ENCODE measurements around the gene EPHB2. TPM values are rescaled to one million over a fixed set of nuclear protein-coding genes. Genes with fewer than 3 reads are reported as not detected.
A peak's percentile ranks its signal among the peaks of the same experiment; 100 is the strongest.
"Not testable (repeated sequence)": the region's sequence is repeated elsewhere in the genome, so short reads cannot be mapped to it uniquely, and the experiment has no call there.

Gene EPHB2
- total RNA-seq, 1 experiment from 2014 or later, result 0.45 TPM

- H3K9me3 ChIP-seq (ENCODE audit: low read length), result peaks cover 5% of the 10 kb centered on the region; the same call in 1 of the 2 replicates
- no peaks in the 10 kb centered on the region; the same call in 1 of the 2 replicates for H3K27me3 ChIP-seq (ENCODE audit: low read length)
- no peak overlapping the region for H3K27ac ChIP-seq (ENCODE audit: low read length)
- H3K4me3 ChIP-seq (ENCODE audit: low read length), result no peak overlapping the region
- no peak overlapping the region for H2AFZ ChIP-seq (ENCODE audit: low read length)
- no peaks in the 10 kb centered on the region for H3K79me2 ChIP-seq (ENCODE audit: low read length)
- H3K9me2 ChIP-seq (replicated peaks; ENCODE audit: insufficient read depth, low read length), result no peaks in the 10 kb centered on the region
- H3K4me2 ChIP-seq (ENCODE audit: low read depth, low read length, poor library complexity, severe bottlenecking), result no peak overlapping the region
- no peak overlapping the region for H3K9ac ChIP-seq (ENCODE audit: low read length)
- H4K20me1 ChIP-seq (ENCODE audit: insufficient read depth, low read depth, low read length), result no peaks in the 10 kb centered on the region
- DNase-seq, result no peak
- H3K36me3 ChIP-seq (ENCODE audit: insufficient read depth, low read length), result no peaks in the 10 kb centered on the region
- H3K4me1 ChIP-seq (ENCODE audit: low read length), result no peaks in the 10 kb centered on the region
Measured at GRCh38 chr1:22944346-22945055, 233.9 kb downstream of the EPHB2 start.

- not testable (repeated sequence) for H4K20me1 ChIP-seq (ENCODE audit: insufficient read depth, low read depth, low read length); H3K27me3 ChIP-seq (ENCODE audit: low read length); H3K9me2 ChIP-seq (replicated peaks; ENCODE audit: insufficient read depth, low read length); H3K4me1 ChIP-seq (ENCODE audit: low read length); DNase-seq; H2AFZ ChIP-seq (ENCODE audit: low read length); H3K9me3 ChIP-seq (ENCODE audit: low read length); H3K4me3 ChIP-seq (ENCODE audit: low read length); H3K79me2 ChIP-seq (ENCODE audit: low read length); H3K27ac ChIP-seq (ENCODE audit: low read length); H3K9ac ChIP-seq (ENCODE audit: low read length); H3K4me2 ChIP-seq (ENCODE audit: low read depth, low read length, poor library complexity, severe bottlenecking); H3K36me3 ChIP-seq (ENCODE audit: insufficient read depth, low read length)
Measured at GRCh38 chr1:22945171-22945570, 234.5 kb downstream of the EPHB2 start.

DNA sequence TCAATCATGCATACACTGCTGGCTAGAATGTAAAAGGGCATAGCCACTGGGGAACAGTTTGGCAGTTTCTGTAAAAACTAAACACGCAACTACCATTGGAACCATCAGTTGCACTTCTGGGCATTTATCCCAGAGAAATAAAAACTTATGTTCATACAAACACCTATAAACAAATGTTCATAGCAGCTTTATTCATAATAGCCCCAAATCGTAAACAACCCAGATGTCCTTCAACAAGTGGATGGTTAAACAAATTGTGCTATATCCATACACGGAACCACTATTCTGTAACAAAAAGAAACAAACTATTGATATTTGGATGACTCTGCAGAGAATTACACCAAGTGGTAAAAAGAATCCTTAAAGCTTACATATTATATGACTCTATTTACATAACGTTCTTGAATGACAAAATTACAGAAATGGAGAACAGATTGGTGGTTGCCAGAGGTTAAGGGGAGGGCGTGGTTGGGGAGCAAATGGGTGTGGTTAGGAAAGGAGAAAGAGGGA is 239.2 kb downstream of the EPHB2 start:
- no peak for DNase-seq
- Histone ChIP-seq H3K4me1 (ENCODE audit: low read length) (no peaks in the 10 kb centered on the region), H3K9me2 (replicated peaks; ENCODE audit: insufficient read depth, low read length) (no peaks in the 10 kb centered on the region), H3K9ac (ENCODE audit: low read length) (no peak overlapping the region), H3K36me3 (ENCODE audit: insufficient read depth, low read length) (no peaks in the 10 kb centered on the region), H2AFZ (ENCODE audit: low read length) (no peak overlapping the region), H3K9me3 (ENCODE audit: low read length) (no peaks in the 10 kb centered on the region), H3K4me2 (ENCODE audit: low read depth, low read length, poor library complexity, severe bottlenecking) (no peak overlapping the region), H3K27me3 (ENCODE audit: low read length) (no peaks in the 10 kb centered on the region), H3K4me3 (ENCODE audit: low read length) (no peak overlapping the region), H4K20me1 (ENCODE audit: insufficient read depth, low read depth, low read length) (no peaks in the 10 kb centered on the region), H3K27ac (ENCODE audit: low read length) (no peak overlapping the region), H3K79me2 (ENCODE audit: low read length) (no peaks in the 10 kb centered on the region)

DNA sequence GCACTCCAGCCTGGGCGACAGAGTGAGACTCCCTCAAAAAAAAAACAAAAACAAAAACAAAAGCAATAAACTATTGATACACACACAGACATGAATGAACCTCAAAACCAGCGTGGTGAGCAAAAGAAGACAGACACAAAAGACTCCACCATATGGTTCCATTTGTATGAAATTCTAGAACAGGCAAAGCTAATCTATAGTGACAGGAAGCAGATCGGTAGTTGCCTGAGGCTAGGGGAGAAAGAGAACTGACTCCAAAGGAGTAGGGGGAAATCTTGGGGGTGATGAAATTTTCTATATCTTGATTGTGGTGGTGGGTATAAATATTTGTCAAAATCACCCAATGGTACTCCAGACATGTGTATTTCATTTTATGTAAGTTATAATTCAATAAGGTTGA is 241.2 kb downstream of the EPHB2 start:
- no peak overlapping the region for H3K4me2 ChIP-seq (ENCODE audit: low read depth, low read length, poor library complexity, severe bottlenecking)
- no peaks in the 10 kb centered on the region for H4K20me1 ChIP-seq (ENCODE audit: insufficient read depth, low read depth, low read length)
- no peaks in the 10 kb centered on the region for H3K79me2 ChIP-seq (ENCODE audit: low read length)
- H3K4me3 ChIP-seq (ENCODE audit: low read length), result no peak overlapping the region
- no peaks in the 10 kb centered on the region for H3K4me1 ChIP-seq (ENCODE audit: low read length)
- no peaks in the 10 kb centered on the region for H3K9me2 ChIP-seq (replicated peaks; ENCODE audit: insufficient read depth, low read length)
- H3K27me3 ChIP-seq (ENCODE audit: low read length), result no peaks in the 10 kb centered on the region
- no peak overlapping the region for H3K9ac ChIP-seq (ENCODE audit: low read length)
- H3K27ac ChIP-seq (ENCODE audit: low read length), result no peak overlapping the region
- H3K9me3 ChIP-seq (ENCODE audit: low read length), result no peaks in the 10 kb centered on the region
- no peak for DNase-seq
- no peak overlapping the region for H2AFZ ChIP-seq (ENCODE audit: low read length)
- H3K36me3 ChIP-seq (ENCODE audit: insufficient read depth, low read length), result no peaks in the 10 kb centered on the region

DNA sequence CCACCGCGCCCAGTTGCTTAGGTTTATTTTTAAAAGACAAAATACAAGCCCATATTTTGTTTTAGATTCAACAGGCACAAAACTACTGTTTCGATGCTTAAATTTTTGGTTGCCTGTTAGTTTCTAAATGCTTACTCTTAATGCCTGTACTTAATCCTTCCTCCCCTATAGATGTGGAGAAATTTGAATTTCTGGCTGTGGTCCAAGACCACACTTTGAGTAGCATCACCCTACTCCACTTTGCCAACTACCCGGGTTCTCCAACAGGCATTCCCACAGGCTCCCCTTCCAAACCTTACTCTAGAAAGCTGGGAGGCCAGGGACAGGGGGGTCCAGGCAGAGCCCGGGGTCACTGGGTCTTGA is 242.0 kb downstream of the EPHB2 start:
- H3K9me3 ChIP-seq (ENCODE audit: low read length), result no peaks in the 10 kb centered on the region
- no peak overlapping the region for H3K27ac ChIP-seq (ENCODE audit: low read length)
- H3K4me3 ChIP-seq (ENCODE audit: low read length), result no peak overlapping the region
- no peaks in the 10 kb centered on the region for H4K20me1 ChIP-seq (ENCODE audit: insufficient read depth, low read depth, low read length)
- no peak overlapping the region for H2AFZ ChIP-seq (ENCODE audit: low read length)
- no peaks in the 10 kb centered on the region for H3K36me3 ChIP-seq (ENCODE audit: insufficient read depth, low read length)
- H3K4me2 ChIP-seq (ENCODE audit: low read depth, low read length, poor library complexity, severe bottlenecking), result no peak overlapping the region
- no peaks in the 10 kb centered on the region for H3K27me3 ChIP-seq (ENCODE audit: low read length)
- no peaks in the 10 kb centered on the region for H3K9me2 ChIP-seq (replicated peaks; ENCODE audit: insufficient read depth, low read length)
- no peaks in the 10 kb centered on the region for H3K79me2 ChIP-seq (ENCODE audit: low read length)
- peak; percentile 46 for DNase-seq
- H3K4me1 ChIP-seq (ENCODE audit: low read length), result no peaks in the 10 kb centered on the region
- H3K9ac ChIP-seq (ENCODE audit: low read length), result no peak overlapping the region

DNA sequence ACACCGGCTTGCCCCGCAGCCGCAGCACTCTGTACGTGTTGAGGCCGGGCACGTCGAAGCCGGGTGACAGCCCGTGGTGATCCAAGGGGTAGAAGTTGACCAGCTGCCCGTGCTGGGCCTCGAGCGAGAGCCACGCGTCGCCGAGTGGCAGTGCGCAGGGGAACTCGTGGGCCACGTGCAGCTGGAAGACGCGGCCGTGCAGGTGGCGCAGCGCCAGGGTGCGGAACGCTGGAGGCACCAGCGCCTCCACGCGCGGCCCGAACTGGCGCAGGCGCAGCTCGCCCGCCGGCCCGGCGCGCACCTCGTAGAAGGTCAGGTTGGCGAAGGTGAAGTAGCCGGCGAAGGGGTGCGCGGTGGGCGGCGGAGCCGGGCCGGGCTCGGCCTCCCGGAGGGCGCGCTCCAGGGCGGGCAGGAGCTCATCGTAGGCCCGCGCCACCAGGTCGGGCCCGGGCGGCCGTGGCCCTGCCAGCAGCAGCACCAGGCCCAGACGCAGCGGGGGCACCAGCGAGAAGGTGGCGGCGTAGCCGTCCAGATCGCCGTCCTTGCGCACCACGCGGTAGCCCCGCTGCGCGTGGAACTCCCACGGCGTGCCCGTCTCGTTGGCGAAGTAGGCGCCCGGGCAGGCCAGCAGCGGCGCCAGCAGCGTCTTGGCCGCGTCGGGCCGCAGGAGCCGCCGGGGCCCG is 242.6 kb downstream of the EPHB2 start:
- Histone ChIP-seq H3K4me2 (ENCODE audit: low read depth, low read length, poor library complexity, severe bottlenecking) (no peak overlapping the region), H3K4me3 (ENCODE audit: low read length) (no peak overlapping the region)
- DNase-seq, result no peak

GRCh38 chr1:22953740-22954141 is 243.1 kb downstream of the EPHB2 start:
- Histone ChIP-seq H3K27ac (ENCODE audit: low read length) (no peak overlapping the region), H3K9ac (ENCODE audit: low read length) (no peak overlapping the region), H3K9me3 (ENCODE audit: low read length) (no peaks in the 10 kb centered on the region), H3K4me3 (ENCODE audit: low read length) (no peak overlapping the region), H4K20me1 (ENCODE audit: insufficient read depth, low read depth, low read length) (no peaks in the 10 kb centered on the region), H3K27me3 (ENCODE audit: low read length) (no peaks in the 10 kb centered on the region), H3K79me2 (ENCODE audit: low read length) (no peaks in the 10 kb centered on the region), H3K4me2 (ENCODE audit: low read depth, low read length, poor library complexity, severe bottlenecking) (no peak overlapping the region), H3K4me1 (ENCODE audit: low read length) (0 out of 2 replicates have a peak, but pooled peaks cover under 1% of the 10 kb centered on the region), H2AFZ (ENCODE audit: low read length) (no peak overlapping the region), H3K9me2 (replicated peaks; ENCODE audit: insufficient read depth, low read length) (no peaks in the 10 kb centered on the region), H3K36me3 (ENCODE audit: insufficient read depth, low read length) (no peaks in the 10 kb centered on the region)
- DNase-seq, result no peak

More for the DNA sequence above, 242.6 kb downstream of the EPHB2 start:
- no peaks in the 10 kb centered on the region for H4K20me1 ChIP-seq (ENCODE audit: insufficient read depth, low read depth, low read length)
- no peaks in the 10 kb centered on the region for H3K79me2 ChIP-seq (ENCODE audit: low read length)
- H3K27ac ChIP-seq (ENCODE audit: low read length), result no peak overlapping the region
- H2AFZ ChIP-seq (ENCODE audit: low read length), result no peak overlapping the region
- no peaks in the 10 kb centered on the region for H3K36me3 ChIP-seq (ENCODE audit: insufficient read depth, low read length)
- no peak overlapping the region for H3K9ac ChIP-seq (ENCODE audit: low read length)
- H3K27me3 ChIP-seq (ENCODE audit: low read length), result no peaks in the 10 kb centered on the region
- H3K9me2 ChIP-seq (replicated peaks; ENCODE audit: insufficient read depth, low read length), result no peaks in the 10 kb centered on the region
- no peaks in the 10 kb centered on the region for H3K9me3 ChIP-seq (ENCODE audit: low read length)
- no peaks in the 10 kb centered on the region for H3K4me1 ChIP-seq (ENCODE audit: low read length)

DNA sequence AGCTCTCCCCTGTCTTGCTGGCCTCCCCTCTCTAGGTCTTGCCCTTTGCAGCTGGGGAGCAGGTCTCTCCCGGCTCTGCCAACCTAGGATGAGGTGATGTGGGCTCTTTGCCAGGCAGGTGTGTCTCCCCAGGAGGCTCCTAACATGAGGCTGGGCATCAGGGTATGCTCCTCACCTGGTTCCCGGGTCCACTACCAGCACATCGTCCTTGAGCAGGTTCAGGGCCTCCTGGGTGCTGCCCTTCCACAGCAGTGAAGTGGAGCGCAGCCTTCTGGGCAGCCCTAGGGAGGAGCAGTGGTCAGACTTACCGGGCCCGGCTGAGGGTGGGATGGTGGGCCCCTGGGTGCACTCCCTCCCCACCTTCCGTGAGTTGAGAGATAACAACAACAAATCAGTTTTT is 244.5 kb downstream of the EPHB2 start:
- Histone ChIP-seq H3K9me2 (replicated peaks; ENCODE audit: insufficient read depth, low read length) (no peaks in the 10 kb centered on the region), H3K27me3 (ENCODE audit: low read length) (no peaks in the 10 kb centered on the region), H3K9ac (ENCODE audit: low read length) (no peak overlapping the region), H3K36me3 (ENCODE audit: insufficient read depth, low read length) (no peaks in the 10 kb centered on the region), H2AFZ (ENCODE audit: low read length) (no peak overlapping the region), H3K4me2 (ENCODE audit: low read depth, low read length, poor library complexity, severe bottlenecking) (no peak overlapping the region), H4K20me1 (ENCODE audit: insufficient read depth, low read depth, low read length) (no peaks in the 10 kb centered on the region), H3K27ac (ENCODE audit: low read length) (no peak overlapping the region), H3K79me2 (ENCODE audit: low read length) (no peaks in the 10 kb centered on the region), H3K4me1 (ENCODE audit: low read length) (peaks cover 8% of the 10 kb centered on the region), H3K4me3 (ENCODE audit: low read length) (no peak overlapping the region), H3K9me3 (ENCODE audit: low read length) (no peaks in the 10 kb centered on the region)
- DNase-seq, result no peak

Measured in Karpas-422 (cell line).